Activated T-cell treated with anti-CD3 and anti-CD28 coated beads for 4 hours (primary cell): ENCODE data around the gene SPDYA.
A peak's percentile ranks its signal among the peaks of the same experiment; 100 is the strongest.
"Not testable (repeated sequence)": the region's sequence is repeated elsewhere in the genome, so short reads cannot be mapped to it uniquely, and the experiment has no call there.

ENCODE experiments used
- DNase-seq: peaks from one replicate; pipeline ENCODE4 v3.0.0-alpha.2; 2020

SPDYA gene

GRCh38 chr2:28810384-28811285, at the start of gene SPDYA:
Gene SPDYA, plus strand, starts transcription at chr2:28810834. Its CDS starts 5,181 bp downstream, at chr2:28816015.
- peak; percentile 71 for DNase-seq

GRCh38 chr2:28761420-28761819, 49.2 kb upstream of the SPDYA start:
- no peak for DNase-seq

DNA sequence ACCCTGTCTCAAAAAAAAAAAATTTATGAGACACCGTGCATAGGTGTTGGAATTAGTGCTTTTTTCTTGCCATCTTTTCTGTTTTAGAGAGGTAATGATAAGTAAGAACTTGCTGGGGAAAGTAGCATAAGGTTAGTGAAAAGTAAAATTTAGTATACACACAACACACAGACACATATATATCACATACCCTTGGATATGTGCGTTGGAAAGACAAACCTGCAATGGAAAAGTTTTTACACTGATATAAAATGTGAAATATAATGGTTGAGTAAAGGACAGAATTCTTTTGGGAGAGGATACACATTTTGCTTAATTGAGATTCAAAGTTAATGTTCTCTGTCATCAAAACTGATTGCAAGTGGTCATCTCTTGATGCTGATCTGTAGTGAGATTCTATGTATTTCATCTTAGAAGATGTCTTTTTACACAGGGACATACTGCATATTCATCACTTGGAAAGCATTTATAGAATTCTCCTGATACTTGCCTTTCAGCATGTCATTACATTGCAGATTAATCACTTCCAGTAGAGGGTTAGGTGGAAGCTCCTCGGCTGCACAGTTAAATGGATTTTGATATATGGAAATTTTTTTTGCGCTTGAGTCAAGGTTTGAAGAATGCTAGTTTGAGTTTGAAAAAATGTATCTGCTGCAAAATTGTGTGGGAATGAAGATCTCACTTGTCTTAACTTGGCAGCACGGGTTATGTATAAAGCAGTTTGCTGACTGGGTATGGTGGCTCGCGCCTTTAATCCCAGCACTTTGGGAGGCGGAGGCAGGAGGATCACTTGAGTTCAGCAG, 45.5 kb upstream of the SPDYA start:
- no peak for DNase-seq

GRCh38 chr2:28766070-28766469, 44.6 kb upstream of the SPDYA start:
- no peak for DNase-seq

GRCh38 chr2:28767337-28767736, 43.3 kb upstream of the SPDYA start:
- no peak for DNase-seq

GRCh38 chr2:28768422-28768821, 42.2 kb upstream of the SPDYA start:
- DNase-seq: no peak

GRCh38 chr2:28768952-28769351, 41.7 kb upstream of the SPDYA start:
- DNase-seq: no peak

DNA sequence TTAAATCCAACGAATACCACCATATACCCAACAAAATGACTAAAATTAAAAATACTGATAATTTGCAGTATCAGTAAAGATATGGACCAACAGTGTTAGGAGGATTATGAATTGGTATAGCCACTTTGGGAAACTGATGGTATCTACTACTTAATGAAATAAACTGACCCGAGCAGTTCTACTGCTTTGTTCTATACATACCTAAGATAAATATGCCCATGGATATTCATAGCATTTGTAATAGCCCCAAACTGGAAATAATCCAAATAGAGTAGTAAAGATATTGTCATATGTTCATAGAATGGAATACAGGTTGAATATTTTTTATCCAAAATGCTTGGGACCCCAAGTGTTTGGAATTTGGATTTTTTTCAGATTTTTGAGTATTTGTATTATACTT, 38.3 kb upstream of the SPDYA start:
- DNase-seq: no peak

GRCh38 chr2:28776471-28776870, 34.2 kb upstream of the SPDYA start:
- no peak for DNase-seq

DNA sequence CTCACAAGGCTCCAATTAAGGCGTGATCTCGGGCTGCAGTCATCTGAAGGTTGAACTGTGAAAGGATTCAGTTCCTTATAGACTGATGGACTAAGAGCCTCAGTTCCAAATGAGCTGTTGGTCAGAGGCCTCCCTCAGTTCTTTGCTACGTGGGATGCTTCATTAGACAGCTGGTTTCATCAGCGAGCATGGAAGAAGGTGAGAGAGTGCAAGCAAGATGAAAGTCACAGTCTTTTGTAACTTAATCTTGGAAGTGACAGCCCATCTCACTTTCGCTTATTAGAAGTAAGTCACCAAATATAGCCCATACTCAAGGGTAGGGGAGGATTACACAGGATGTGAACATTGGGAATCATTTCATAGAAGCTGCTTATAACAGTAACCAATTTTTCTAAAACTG, 32.2 kb upstream of the SPDYA start:
- no peak for DNase-seq

DNA sequence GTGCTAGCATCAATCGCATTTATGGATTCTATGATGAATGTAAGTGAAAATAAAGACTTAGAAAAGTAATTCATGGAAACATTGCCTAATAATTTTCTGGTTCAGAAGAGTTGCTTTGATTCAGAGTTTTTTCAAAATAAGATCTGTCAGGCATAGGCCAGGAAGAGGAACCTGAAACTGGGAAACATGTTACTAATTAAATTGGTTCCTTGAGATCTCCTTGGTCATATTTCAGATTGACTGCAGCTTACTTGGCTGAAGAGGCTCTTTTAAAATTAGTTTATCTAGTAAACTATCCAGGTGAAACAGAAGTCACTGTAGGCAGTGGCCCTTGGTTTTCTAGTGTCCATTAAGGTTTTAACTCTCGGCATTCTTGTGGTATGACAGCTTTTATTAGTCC, 31.6 kb upstream of the SPDYA start:
- no peak for DNase-seq

DNA sequence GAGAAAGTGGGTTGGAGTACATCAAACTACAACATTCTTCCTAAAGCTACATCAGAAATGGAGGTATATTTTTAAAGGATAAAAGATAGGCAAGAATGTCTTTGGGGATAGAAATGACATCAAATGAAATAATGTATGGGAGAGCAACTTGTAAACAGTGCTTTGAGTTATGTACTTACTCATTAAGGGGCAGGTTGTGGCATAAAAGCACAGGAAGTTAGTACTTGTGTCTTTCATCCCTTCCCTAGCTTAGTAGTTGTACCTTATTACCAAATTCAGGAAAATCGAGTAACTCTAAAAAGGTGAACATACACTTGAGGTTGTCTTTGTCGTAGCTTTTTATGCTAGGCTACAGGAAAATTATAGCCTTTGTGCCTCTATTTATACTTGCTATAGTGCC, 30.1 kb upstream of the SPDYA start:
- no peak for DNase-seq

GRCh38 chr2:28782423-28782822, 28.2 kb upstream of the SPDYA start:
- DNase-seq: no peak

- not testable (repeated sequence) for DNase-seq
These were observed 26.1 kb upstream of the SPDYA start for GRCh38 chr2:28784570-28784969.

DNA sequence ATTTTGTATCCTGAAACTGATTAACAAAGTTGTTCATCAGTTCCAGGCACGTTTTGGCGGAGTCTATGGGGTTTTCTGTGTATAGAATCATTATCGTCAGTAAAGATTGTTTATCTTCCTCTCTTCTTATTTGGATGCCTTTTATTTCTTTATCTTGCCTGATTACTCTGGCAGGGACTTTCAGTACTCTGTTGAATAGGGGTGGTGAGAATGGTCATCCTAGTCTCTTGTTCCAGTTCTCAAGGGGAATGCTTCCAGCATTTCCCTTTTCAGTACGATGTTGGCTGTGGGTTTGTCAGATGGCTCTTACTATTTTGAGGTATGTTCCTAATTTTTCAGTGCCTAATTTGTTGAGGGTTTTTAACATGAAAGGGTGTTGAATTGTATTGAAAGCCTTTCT, 14.0 kb upstream of the SPDYA start:
- DNase-seq: no peak

DNA sequence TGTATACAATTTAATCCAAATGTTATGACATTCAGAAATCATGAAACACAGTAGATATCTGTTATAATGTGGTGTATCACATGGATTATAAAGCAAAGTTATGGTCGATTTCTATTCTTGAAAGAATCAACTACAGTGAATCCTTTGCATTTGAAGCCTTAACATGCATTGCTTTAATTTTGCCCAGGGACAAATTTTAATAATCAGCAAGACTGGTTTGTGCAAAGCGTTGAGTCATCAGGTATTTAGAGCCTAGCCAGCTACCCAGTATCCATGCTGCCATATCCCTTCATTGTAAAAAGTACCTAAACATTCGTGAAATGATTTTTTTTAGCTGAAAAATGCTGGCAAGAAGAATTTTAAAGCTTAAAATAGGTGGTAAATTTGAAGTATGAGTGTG, 8.9 kb upstream of the SPDYA start:
- DNase-seq: no peak

DNA sequence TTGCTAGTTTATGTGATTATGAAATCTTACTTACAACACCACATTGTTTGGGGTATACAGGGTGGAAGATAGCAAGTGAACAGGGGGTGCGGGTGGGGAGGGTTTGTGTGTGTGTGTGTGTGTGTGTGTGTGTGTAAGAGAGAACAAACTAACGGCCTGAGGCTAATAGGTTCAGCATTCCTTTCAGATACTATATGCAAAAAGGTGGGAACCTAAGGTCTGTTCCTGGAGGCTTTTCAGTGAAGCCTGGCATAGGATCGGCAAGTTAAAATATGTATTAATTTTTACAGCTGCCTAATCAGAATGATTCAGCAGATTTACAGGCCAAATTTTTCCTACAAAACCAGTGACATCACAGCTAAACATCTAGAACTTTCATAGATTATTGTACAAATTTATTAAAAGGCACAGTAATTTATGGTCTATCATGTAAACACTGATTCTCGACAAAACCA, 7.6 kb upstream of the SPDYA start:
- DNase-seq: no peak

GRCh38 chr2:28809927-28810326, 707 bp upstream of the SPDYA start:
- DNase-seq: no peak

GRCh38 chr2:28818053-28818452, 7.4 kb downstream of the SPDYA start:
- no peak for DNase-seq

GRCh38 chr2:28821295-28821958, 10.8 kb downstream of the SPDYA start:
- DNase-seq: peak; percentile 65

- no peak for DNase-seq
These were observed 11.4 kb downstream of the SPDYA start for GRCh38 chr2:28822036-28822435.

DNA sequence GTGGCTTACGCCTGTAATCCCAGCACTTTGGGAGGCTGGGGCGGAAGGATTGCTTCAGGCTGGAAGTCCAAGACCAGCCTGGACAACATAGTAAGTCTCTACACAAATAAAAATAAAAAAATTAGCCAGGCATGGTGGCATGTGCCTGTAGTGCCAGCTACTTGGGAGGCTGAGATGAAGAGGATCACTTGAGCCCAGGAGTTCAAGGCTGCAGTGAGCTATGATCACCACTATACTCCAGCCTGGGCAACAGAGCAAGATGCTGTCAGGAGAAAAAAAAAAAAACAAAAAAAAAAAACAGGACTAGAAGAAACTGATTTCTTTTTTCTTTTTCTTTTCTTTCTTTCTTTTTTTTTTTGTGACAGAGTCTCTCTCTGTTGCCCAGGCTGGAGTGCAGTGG, 13.6 kb downstream of the SPDYA start:
- DNase-seq: no peak

GRCh38 chr2:28824870-28825269, 14.2 kb downstream of the SPDYA start:
- no peak for DNase-seq
